GM12891 (cell line): Measurements from ENCODE around the gene SKI.

ENCODE experiments used
- DNase-seq: peaks from one replicate; pipeline ENCODE4 v3.0.0; 2011; ENCODE audit warnings: low spot score; ENCODE audit not compliant: insufficient read length
- FAIRE-seq: peaks from 2 replicates; lab custom pipeline; 2011; peaks lifted over from hg19 to GRCh38; lab: Jason Lieb, UNC
- PAX5 ChIP-seq: IDR thresholded peaks from 2 replicates; pipeline ENCODE4 v1.6.1; 2011; ENCODE audit warnings: low read length, moderate library complexity, mild to moderate bottlenecking; ENCODE audit not compliant: insufficient read depth, severe bottlenecking
- POLR2A ChIP-seq: IDR thresholded peaks from 2 replicates; pipeline ENCODE4 v1.6.1; 2011; ENCODE audit warnings: low read depth, low read length, control low read depth
- POLR2AphosphoS5 ChIP-seq: IDR thresholded peaks from 2 replicates; pipeline ENCODE4 v1.6.1; 2011; ENCODE audit warnings: low read depth, low read length, control low read depth
- POU2F2 ChIP-seq: IDR thresholded peaks from 2 replicates; pipeline ENCODE4 v1.6.1; 2011; ENCODE audit warnings: low read depth, mild to moderate bottlenecking, control low read depth, low read length, moderate library complexity
- SPI1 ChIP-seq: IDR thresholded peaks from 2 replicates; pipeline ENCODE4 v1.6.1; 2011; ENCODE audit warnings: low read depth, low read length, control low read depth
- TAF1 ChIP-seq: IDR thresholded peaks from 2 replicates; pipeline ENCODE4 v1.6.1; 2011; ENCODE audit warnings: low read depth, low read length, control low read depth

The SKI gene

GRCh38 chr1:2347896-2348295, 119.8 kb downstream of the SKI start:
- FAIRE-seq: no peak
- TF ChIP-seq POLR2AphosphoS5 (no peak), POLR2A (no peak), POU2F2 (no peak), TAF1 (no peak)
- DNase-seq: no peak

- no peak for TF ChIP-seq POLR2A
- no peak for TF ChIP-seq SPI1
- no peak for TF ChIP-seq POU2F2
- TF ChIP-seq TAF1: no peak
- no peak for TF ChIP-seq POLR2AphosphoS5
- TF ChIP-seq PAX5: no peak
- no peak for FAIRE-seq
- DNase-seq: no peak
These were observed 120.5 kb downstream of the SKI start for GRCh38 chr1:2348346-2349325.

- no peak for DNase-seq
- no peak for FAIRE-seq
- TF ChIP-seq POLR2AphosphoS5: no peak
- no peak for TF ChIP-seq PAX5
- TF ChIP-seq TAF1: no peak
- TF ChIP-seq POU2F2: no peak
- TF ChIP-seq SPI1: no peak
- TF ChIP-seq POLR2A: no peak
These were observed 121.7 kb downstream of the SKI start for GRCh38 chr1:2349806-2350205.

GRCh38 chr1:2350501-2350900, 122.4 kb downstream of the SKI start:
- DNase-seq (no peak), FAIRE-seq (no peak)
- TF ChIP-seq TAF1 (no peak), PAX5 (no peak), SPI1 (no peak), POU2F2 (no peak), POLR2AphosphoS5 (no peak), POLR2A (no peak)

GRCh38 chr1:2350911-2351655, 123.0 kb downstream of the SKI start:
- TF ChIP-seq TAF1: no peak
- FAIRE-seq (no peak), DNase-seq (no peak)

- DNase-seq: no peak
- no peak for TF ChIP-seq POU2F2
- no peak for TF ChIP-seq TAF1
- no peak for TF ChIP-seq POLR2A
- TF ChIP-seq SPI1: no peak
- TF ChIP-seq POLR2AphosphoS5: no peak
- FAIRE-seq: no peak
These were observed 123.6 kb downstream of the SKI start for GRCh38 chr1:2351723-2352122.

GRCh38 chr1:2352341-2352896, 124.3 kb downstream of the SKI start:
- TF ChIP-seq SPI1: no peak
- TF ChIP-seq PAX5: no peak
- TF ChIP-seq POLR2A: no peak
- TF ChIP-seq POU2F2: no peak
- TF ChIP-seq TAF1: no peak
- no peak for TF ChIP-seq POLR2AphosphoS5
- no peak for DNase-seq
- no peak for FAIRE-seq

GRCh38 chr1:2352897-2353550, 124.9 kb downstream of the SKI start:
- no peak for FAIRE-seq

GRCh38 chr1:2353551-2354438, 125.7 kb downstream of the SKI start:
- TF ChIP-seq PAX5 (no peak), POLR2AphosphoS5 (no peak), SPI1 (no peak), POLR2A (no peak), POU2F2 (no peak), TAF1 (no peak)
- FAIRE-seq (no peak), DNase-seq (no peak)

More at GRCh38 chr1:2352897-2353550, 124.9 kb downstream of the SKI start:
- TF ChIP-seq POLR2A (no peak), PAX5 (no peak), SPI1 (no peak), POU2F2 (no peak), TAF1 (no peak), POLR2AphosphoS5 (no peak)
- DNase-seq: no peak
